HPDE6-E6E7 (cell line): ENCODE measurements around the gene DHRS11.

ENCODE experiments used
- DNase-seq: peaks from one replicate; pipeline ENCODE4 v3.0.0; 2011; ENCODE audit warnings: missing footprints; ENCODE audit errors: extremely low spot score

The DHRS11 gene

DNA sequence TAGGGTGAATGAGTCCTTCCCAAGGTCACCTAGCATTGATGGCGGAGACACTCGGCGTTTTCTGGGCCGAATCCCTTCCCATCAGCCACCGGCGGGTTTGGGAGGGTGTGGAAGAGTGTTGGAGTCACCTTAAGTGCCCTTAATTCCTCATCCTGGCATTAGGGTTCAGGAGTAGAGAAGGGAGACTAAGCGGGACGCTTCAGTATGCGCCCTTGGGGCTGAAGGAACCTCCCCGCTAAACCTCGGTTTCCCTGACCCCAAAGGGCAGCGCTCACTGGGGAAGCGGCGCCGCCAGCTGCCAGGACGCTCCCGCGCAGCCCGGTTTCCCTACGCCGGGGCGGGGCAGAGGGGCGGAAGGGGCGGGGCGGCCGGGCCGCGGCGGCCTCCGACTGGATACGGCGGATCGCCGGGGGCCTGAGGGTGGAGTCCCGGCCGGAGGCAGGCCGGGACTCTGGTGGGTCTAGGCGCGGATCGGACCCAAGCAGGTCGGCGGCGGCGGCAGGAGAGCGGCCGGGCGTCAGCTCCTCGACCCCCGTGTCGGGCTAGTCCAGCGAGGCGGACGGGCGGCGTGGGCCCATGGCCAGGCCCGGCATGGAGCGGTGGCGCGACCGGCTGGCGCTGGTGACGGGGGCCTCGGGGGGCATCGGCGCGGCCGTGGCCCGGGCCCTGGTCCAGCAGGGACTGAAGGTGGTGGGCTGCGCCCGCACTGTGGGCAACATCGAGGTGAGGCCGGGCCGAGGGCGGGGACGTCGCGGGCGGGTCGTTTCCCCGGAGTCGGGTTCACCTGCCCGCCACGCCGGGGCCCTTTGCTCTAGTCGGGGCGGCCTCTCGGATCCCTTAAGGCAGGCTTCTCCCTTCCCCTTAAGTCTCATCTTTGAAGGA is at the start of gene DHRS11:
DHRS11 (plus strand) TSS at position 446 of the 882 bp plus-strand sequence; CDS start at position 577, 131 bp downstream.
- peak; percentile 93 for DNase-seq

- DNase-seq = no peak
These were observed 48.9 kb upstream of the DHRS11 start for GRCh38 chr17:36542755-36543154.

DNA sequence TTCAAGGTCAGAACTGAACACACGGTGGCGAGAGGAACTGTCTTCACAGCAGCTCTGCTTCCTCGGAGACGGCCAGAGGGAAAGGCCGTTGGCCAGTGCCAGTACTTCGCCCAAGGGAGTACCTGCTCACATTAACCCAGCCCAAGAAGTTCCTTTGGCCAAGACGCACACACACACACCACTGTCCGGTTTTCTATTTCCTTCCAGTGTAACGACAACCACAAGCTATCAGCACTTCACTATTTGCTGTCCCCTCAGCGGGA is 47.7 kb upstream of the DHRS11 start:
- peak; percentile 19 for DNase-seq

DNA sequence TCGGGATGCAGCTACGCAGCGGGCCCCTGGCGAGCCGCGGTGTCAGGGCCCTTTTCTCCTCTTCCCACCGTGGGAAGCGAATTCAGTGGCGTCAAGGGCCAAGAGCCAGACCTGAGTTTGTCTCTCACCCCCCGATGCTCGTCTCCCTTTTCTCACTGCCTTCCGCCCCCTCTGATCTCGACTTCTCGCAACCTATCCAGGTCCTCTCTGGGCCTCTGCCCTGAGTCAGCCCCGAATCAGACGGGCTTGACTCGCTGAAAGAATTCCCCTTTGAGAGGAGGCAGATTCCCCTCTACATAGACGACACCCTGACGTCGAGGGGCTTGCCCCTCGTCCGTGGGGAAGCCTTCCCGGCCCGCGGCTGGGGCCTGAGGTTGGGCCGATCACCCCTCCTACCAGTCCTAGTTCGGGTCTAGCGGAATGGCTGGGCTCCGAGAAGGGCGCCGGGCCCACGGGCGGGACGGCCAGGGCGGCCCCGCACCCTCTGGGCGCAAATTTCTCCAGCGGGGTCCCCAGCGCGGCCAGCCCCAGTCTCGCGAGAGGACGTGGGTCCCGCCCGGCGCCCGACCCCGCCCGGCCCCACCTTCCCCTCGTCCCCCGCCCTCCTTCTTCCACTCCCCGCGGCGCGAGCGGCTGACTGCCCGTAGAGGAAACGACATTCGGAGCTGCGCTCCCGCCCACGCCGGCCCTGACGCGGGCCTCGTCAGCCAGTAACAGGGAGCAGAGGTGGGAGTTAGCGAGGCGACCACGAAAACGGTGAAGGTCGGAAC is 47.2 kb upstream of the DHRS11 start, which contains the start of gene GGNBP2:
GGNBP2 (plus strand) TSS at position 613 of the 770 bp plus-strand sequence. CDS start 806 bp downstream, outside the sequence.
- peak; percentile 88 for DNase-seq

DNA sequence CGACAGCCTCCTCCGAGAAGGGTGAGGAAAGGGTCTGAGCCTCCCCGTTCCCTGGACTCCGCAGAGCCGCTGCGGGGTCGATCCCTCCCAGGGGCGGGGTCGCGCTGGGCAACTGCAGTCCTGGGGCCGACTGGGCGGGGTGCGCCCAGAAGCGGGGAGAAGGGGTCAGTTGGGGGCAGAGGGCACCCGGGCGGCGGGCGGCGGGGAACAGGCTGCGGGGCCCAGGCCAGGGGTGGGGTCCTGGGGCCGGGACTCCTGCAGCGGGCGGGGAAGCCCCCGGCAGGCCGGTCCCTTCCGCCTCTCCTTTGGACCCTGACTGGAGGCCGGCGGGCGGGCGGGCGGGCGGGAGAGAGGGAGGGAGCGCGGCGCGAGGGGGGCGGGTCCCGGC is 46.6 kb upstream of the DHRS11 start:
- DNase-seq = no peak

DNA sequence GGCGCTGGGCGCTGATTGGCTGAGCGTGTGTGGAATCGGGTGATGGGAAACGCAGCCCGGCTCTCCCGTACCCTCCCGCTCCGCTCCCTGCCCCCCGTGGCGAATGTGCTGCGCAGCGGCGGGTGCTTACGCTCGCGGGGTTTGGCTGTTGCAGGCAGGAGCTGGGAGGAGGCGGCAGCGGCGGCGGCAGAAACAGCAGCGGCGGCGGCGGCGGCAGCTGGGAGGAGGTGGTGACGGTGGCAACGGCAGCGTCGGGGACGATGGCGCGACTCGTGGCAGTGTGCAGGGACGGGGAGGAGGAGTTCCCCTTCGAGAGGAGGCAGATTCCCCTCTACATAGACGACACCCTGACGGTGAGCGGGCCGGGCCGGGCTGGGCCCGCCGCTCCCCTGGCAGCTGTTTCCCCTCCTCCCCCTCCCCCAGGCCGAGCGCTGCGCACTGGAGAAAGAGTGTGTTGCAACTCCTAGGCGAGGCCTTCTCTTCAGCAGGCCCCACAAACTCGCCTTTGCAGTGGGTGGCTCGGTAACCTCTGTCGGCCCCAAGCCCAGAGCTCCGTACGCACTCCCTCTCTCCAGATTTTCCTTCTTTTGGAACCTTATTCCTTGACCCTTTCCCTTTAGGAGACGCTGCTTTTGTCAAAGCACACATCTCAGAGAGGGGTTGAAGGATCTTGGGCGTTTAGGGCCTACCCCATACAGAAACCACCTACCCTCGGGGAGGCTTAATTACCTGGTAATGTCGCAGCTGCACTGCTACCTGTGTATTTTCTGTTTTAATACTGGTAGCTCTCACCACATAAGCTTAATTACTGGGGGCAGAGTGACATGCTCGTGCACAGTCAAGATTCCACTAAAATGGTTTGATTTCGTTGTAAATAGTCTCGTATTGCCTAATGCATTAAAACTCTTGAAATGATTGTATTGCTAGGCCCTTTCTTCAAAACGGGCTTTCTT is 45.9 kb upstream of the DHRS11 start:
- peak; percentile 95 for DNase-seq

GRCh38 chr17:36546418-36547093 is 45.1 kb upstream of the DHRS11 start:
- no peak for DNase-seq

DNA sequence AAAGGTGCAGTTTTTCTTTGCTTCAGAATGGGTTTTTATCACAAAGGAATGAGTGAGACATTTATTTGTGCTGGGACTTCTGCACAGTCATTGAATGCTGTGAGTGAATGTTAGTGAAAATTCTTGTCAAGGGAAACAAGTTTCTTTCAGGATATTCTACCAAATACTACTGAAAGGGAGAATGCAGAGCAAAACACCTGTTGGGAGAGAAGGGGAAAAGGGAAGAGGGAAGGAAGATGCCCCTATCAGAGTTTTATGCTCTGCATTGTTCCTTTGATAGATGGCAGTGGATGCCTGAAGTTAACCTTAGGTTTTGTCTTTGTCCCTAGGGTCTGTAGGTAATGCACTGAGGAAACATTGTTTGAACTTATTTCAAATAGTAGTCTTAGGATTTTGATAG is 43.9 kb upstream of the DHRS11 start:
- no peak for DNase-seq

- no peak for DNase-seq
These were observed 40.9 kb upstream of the DHRS11 start for GRCh38 chr17:36550491-36551417.

DNA sequence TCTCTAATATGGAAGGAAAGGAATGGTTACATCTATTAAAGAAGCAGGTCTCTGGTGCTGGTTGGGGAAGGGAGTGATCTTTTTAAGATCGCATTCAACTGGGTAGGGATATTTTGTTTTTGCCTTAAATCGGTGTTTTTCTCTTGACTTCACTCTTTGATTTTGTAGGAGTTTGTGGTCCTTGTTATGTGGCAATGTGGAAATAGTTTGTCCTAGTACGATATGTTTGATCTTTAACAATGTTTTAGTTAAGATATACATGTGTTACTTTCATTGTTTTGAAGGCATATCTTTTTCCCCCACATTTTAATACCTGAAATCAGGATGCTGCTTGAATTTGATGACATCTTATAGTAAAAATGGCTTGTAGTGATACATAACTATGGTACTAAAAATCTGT is 38.2 kb upstream of the DHRS11 start:
- DNase-seq = no peak

- DNase-seq = no peak
These were observed 25.6 kb upstream of the DHRS11 start for GRCh38 chr17:36566081-36566480.

- DNase-seq = no peak
These were observed 16.7 kb upstream of the DHRS11 start for GRCh38 chr17:36575028-36575427.

DNA sequence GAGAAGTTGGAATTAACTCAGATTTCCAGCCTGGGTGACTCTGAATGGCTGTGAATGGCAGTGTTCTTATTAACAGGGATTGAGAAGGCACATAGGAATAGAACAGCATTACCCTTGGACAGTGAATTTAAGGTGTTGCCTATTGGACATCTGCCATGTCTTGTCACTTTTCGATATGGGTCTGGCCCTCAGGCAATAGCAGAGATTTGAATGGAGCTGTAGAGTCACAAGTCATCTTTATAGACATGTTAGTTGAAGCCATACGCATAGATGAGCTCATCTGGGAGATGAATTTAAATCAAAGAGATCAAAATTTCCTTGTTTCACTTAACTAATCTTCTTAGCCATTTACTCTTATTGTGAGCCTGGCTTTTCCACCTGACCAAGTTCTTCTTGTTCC is 14.9 kb upstream of the DHRS11 start:
- DNase-seq = no peak

DNA sequence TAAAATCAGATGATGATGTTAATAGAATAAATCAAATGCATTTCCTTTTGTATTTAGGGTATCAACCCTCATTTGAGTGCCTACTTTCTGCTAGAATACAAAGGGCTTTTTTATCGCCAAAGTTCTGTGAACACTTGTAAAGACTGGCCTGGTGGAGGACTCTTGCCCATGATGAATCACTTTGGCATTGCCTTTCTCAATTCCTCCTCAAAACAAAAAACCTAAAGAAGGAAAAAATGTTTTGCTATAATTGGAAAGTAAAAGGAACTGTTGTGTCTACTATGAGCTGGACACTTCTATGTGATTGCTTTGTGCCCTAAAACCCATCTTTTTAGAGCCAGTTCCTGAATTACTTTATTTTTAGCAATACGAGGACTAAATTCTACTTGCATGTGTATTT is 13.0 kb upstream of the DHRS11 start:
- no peak for DNase-seq

DNA sequence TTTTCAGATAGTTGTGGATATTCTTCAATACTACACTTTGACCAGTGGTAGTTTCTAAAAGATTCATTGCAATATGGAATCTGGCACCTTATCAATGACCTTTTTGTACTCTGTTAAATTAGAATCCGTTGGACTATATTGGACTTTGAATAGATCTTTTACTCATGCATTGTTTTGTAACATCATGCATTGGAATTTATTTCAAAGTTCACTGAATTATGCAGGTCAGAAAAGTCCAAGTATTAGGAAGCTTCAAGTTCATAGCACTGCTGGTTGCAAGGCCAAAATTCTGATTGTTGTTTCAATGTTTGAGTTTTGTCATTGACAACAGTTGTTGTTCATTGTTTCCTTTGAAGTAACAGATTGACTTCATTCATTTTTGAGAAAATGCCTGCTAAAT is 7.9 kb upstream of the DHRS11 start:
- DNase-seq = no peak

DNA sequence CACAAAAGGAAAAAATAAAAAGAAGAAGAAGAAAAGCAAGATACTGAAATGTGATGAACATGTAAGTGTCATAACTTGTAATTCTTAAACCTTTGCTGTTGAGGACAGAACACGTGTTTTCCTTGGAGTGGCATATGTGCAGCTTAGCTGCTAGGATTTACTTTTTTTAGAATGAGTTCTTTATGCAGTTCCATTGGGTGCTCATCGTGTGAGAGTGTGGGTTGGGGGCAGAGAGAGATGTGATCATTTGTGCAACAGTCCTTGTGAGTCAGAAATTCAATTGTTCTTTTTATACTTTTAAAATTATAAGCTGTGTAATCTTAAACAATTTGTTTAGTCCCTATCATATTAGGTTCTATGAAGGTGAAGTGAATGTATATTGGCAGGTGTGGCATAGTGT is 5.5 kb upstream of the DHRS11 start:
- no peak for DNase-seq

DNA sequence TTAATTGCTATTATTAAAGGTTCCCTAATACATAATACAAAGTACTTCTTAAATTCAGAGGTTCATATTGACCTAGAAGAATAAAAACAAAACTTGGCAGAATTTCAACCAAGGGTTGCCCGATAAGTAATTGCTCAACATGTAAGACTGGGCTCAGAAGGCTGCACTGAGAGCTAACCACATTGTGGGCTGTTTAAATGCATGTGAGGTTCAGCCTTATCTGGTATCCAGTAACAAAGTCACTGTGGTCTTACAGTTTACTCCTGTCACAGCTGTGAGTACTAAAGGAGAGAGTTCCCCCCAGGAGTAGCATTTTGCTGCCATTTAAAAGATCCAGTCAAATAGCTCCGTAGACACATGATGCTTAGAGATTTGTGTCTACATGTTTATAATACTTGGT is 1.6 kb upstream of the DHRS11 start:
- DNase-seq = no peak

- DNase-seq = no peak
These were observed 637 bp downstream of the DHRS11 start for GRCh38 chr17:36592316-36592715.

DNA sequence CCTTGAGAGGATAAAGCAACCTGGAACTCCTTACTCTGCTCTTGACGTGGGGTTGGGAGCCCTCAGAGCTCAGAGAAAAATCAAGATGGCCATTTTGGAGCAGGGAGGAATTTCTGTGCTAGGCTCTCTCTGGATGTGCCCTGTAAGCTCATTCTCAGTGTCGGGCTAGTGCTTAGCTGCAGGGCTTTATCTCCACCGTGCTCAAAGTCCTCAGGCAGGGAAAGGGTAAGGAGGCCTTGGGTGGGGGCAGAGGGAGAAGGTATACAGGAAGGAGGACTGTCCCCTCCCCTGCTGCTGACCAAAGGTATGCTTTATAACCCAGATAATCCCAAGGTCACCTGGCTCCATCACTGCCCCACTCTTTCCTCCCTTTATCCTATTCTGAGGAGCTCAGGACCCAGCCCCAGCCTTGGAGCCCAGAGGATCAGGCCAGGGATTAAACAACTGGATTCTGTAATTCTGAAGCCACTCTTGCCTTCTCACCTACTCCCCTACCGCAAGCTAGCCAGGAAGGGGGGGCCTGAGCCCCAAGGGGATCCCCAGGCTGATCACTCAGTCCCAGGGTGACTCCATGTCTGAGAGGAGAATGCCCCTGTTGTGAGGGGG is 1.1 kb downstream of the DHRS11 start:
- DNase-seq = no peak
